C4-2B (cell line): Measurements from ENCODE around the gene NEDD4L.

Experiments used
- ZFX ChIP-seq: fragments of 450-650 bp; IDR thresholded peaks from 2 replicates; pipeline ENCODE4 v1.6.1; 2017
- TF ChIP-seq, protein P1 (sequence below): fragments of 450-650 bp; conservative IDR thresholded peaks from 2 replicates; pipeline ENCODE4 v1.5.1; 2017; ENCODE audit warnings: mild to moderate bottlenecking

DNA sequence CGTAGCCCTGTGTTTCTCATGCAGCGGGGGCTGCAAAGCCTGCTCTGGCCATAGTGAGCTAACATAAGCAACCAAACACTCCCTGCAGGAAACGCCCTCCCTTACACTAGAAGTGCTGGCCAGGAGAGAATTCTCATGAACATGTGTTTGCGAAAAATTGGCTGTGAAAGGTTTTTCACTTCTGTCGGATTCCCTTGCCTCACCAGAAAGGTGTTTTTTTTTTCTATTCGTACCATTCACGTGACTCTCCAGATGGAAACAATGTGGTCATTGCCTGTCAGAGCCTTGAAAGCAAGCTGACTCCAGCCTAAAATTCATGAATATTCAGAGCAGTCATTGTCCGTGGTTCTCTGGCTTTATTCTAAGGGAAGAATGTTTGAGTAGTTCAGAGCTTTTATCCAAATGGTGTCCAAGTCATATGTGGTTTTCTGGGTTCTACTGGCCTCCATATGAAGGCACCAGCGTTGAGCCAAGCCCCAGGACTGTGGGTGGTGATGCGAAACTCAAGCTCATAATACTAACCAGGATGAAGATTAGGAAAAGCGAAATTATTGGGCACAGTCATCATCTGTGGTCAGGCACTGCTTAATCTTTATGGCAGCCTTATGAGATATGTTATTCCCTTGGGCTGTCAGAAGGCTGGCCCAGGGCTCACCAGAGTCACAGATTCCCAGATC, 348.4 kb downstream of the NEDD4L start:
- TF ChIP-seq, protein P1, sequence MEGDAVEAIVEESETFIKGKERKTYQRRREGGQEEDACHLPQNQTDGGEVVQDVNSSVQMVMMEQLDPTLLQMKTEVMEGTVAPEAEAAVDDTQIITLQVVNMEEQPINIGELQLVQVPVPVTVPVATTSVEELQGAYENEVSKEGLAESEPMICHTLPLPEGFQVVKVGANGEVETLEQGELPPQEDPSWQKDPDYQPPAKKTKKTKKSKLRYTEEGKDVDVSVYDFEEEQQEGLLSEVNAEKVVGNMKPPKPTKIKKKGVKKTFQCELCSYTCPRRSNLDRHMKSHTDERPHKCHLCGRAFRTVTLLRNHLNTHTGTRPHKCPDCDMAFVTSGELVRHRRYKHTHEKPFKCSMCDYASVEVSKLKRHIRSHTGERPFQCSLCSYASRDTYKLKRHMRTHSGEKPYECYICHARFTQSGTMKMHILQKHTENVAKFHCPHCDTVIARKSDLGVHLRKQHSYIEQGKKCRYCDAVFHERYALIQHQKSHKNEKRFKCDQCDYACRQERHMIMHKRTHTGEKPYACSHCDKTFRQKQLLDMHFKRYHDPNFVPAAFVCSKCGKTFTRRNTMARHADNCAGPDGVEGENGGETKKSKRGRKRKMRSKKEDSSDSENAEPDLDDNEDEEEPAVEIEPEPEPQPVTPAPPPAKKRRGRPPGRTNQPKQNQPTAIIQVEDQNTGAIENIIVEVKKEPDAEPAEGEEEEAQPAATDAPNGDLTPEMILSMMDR, result no peak
- no peak for TF ChIP-seq ZFX
